ENCODE measurements around the gene CFAP91.

DNA sequence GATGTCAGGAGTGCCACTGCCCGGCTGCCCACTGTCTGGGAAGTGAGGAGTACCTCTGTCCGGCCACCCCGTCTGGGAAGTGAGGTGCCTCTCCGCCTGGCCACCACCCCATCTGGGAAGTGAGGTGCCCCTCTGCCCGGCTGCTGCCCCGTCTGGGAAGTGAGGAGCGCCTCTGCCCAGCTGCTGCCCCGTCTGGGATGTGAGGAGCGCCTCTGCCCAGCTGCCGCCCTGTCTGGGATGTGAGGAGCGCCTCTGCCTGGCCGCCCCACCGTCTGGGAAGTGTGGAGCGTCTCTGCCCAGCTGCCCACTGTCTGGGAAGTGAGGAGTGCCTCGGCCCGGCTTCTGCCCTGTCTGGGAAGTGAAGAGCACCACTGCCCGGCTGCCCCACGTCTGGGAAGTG, 28.9 kb upstream of the CFAP91 start:
- TF ChIP-seq RAD21 (IDR thresholded peaks at IDR 0.05) (no peak), TAF1 (conservative IDR thresholded peaks at IDR 0.05) (no peak), JUND (IDR thresholded peaks at IDR 0.05) (no peak), HNF4A (conservative IDR thresholded peaks at IDR 0.05) (no peak), YY1 (IDR thresholded peaks at IDR 0.05) (no peak), RXRA (IDR thresholded peaks at IDR 0.05) (no peak), GABPA (IDR thresholded peaks at IDR 0.05 in 1 of 2, conservative IDR thresholded peaks at IDR 0.05 in 1 of 2) (no peak), SP1 (IDR thresholded peaks at IDR 0.05) (no peak), EGR1 (IDR thresholded peaks at IDR 0.05; ENCODE audit: low read depth in 2 of 2) (no peak), FOXA2 (IDR thresholded peaks at IDR 0.05) (no peak)
- TF ChIP-seq, protein P1, sequence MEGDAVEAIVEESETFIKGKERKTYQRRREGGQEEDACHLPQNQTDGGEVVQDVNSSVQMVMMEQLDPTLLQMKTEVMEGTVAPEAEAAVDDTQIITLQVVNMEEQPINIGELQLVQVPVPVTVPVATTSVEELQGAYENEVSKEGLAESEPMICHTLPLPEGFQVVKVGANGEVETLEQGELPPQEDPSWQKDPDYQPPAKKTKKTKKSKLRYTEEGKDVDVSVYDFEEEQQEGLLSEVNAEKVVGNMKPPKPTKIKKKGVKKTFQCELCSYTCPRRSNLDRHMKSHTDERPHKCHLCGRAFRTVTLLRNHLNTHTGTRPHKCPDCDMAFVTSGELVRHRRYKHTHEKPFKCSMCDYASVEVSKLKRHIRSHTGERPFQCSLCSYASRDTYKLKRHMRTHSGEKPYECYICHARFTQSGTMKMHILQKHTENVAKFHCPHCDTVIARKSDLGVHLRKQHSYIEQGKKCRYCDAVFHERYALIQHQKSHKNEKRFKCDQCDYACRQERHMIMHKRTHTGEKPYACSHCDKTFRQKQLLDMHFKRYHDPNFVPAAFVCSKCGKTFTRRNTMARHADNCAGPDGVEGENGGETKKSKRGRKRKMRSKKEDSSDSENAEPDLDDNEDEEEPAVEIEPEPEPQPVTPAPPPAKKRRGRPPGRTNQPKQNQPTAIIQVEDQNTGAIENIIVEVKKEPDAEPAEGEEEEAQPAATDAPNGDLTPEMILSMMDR (IDR thresholded peaks at IDR 0.05; ENCODE audit: low read depth, low read length, missing input control): no peak
- TF ChIP-seq, protein P2, sequence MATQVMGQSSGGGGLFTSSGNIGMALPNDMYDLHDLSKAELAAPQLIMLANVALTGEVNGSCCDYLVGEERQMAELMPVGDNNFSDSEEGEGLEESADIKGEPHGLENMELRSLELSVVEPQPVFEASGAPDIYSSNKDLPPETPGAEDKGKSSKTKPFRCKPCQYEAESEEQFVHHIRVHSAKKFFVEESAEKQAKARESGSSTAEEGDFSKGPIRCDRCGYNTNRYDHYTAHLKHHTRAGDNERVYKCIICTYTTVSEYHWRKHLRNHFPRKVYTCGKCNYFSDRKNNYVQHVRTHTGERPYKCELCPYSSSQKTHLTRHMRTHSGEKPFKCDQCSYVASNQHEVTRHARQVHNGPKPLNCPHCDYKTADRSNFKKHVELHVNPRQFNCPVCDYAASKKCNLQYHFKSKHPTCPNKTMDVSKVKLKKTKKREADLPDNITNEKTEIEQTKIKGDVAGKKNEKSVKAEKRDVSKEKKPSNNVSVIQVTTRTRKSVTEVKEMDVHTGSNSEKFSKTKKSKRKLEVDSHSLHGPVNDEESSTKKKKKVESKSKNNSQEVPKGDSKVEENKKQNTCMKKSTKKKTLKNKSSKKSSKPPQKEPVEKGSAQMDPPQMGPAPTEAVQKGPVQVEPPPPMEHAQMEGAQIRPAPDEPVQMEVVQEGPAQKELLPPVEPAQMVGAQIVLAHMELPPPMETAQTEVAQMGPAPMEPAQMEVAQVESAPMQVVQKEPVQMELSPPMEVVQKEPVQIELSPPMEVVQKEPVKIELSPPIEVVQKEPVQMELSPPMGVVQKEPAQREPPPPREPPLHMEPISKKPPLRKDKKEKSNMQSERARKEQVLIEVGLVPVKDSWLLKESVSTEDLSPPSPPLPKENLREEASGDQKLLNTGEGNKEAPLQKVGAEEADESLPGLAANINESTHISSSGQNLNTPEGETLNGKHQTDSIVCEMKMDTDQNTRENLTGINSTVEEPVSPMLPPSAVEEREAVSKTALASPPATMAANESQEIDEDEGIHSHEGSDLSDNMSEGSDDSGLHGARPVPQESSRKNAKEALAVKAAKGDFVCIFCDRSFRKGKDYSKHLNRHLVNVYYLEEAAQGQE (IDR thresholded peaks at IDR 0.05): no peak
- TF ChIP-seq, protein P3, sequence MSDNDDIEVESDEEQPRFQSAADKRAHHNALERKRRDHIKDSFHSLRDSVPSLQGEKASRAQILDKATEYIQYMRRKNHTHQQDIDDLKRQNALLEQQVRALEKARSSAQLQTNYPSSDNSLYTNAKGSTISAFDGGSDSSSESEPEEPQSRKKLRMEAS (IDR thresholded peaks at IDR 0.05): no peak
- TF ChIP-seq, protein P4, sequence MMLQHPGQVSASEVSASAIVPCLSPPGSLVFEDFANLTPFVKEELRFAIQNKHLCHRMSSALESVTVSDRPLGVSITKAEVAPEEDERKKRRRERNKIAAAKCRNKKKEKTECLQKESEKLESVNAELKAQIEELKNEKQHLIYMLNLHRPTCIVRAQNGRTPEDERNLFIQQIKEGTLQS (IDR thresholded peaks at IDR 0.05): no peak
